OCI-LY1 (cell line): Measurements from ENCODE around the gene MRRF.

Source experiments
- H2AFZ ChIP-seq: fragments of 200-600 bp; sonication (generic), shearing (Covaris generic); 2 replicates; pipeline ENCODE4 v1.6.0; 2014; ENCODE audit warnings: antibody characterized with exemption, mild to moderate bottlenecking, low read length
- H3F3A ChIP-seq: fragments of 200-600 bp; sonication (generic), shearing (Covaris generic); 2 replicates; pipeline ENCODE4 v1.6.0; 2014; ENCODE audit warnings: mild to moderate bottlenecking, antibody characterized with exemption, low read length, moderate library complexity; ENCODE audit not compliant: insufficient read depth
- H3K27ac ChIP-seq: fragments of 200-600 bp; sonication (generic); 2 replicates; pipeline ENCODE4 v1.5.1; 2014; ENCODE audit warnings: low read length, mixed run types, mild to moderate bottlenecking, low read depth; ENCODE audit not compliant: poor library complexity, severe bottlenecking
- H3K27me3 ChIP-seq: fragments of 200-600 bp; sonication (generic); 2 replicates; pipeline ENCODE4 v1.6.0; 2014; ENCODE audit warnings: antibody characterized with exemption, mild to moderate bottlenecking, low read length, moderate library complexity; ENCODE audit not compliant: insufficient read depth
- H3K36me3 ChIP-seq: fragments of 200-600 bp; sonication (generic); 2 replicates; pipeline ENCODE4 v1.6.1; 2014; ENCODE audit warnings: mild to moderate bottlenecking, antibody characterized with exemption, low read length, moderate library complexity, mixed read lengths; ENCODE audit not compliant: insufficient read depth
- H3K4me1 ChIP-seq: fragments of 200-600 bp; sonication (generic); 2 replicates; pipeline ENCODE4 v1.5.1; 2014; ENCODE audit warnings: mild to moderate bottlenecking, low read length, moderate library complexity; ENCODE audit not compliant: insufficient read depth, severe bottlenecking
- H3K4me2 ChIP-seq: fragments of 200-600 bp; sonication (generic), shearing (Covaris generic); 2 replicates; pipeline ENCODE4 v1.6.1; 2014; ENCODE audit warnings: low read length
- H3K4me3 ChIP-seq: fragments of 200-600 bp; sonication (generic); 2 replicates; pipeline ENCODE4 v1.5.1; 2014; ENCODE audit warnings: low read length, low read depth, mild to moderate bottlenecking, mixed read lengths; ENCODE audit not compliant: poor library complexity, severe bottlenecking
- H3K79me2 ChIP-seq: fragments of 200-600 bp; shearing (Covaris generic); 2 replicates; pipeline ENCODE4 v1.6.1; 2016; ENCODE audit warnings: mixed run types, low read length, mixed read lengths; ENCODE audit not compliant: insufficient read depth
- H3K9ac ChIP-seq: fragments of 200-600 bp; sonication (generic), shearing (Covaris generic); 2 replicates; pipeline ENCODE4 v1.6.1; 2014; ENCODE audit warnings: mild to moderate bottlenecking, low read length, mixed read lengths
- H3K9me2 ChIP-seq: fragments of 200-600 bp; sonication (generic), shearing (Covaris generic); 2 replicates; pipeline ENCODE4 v1.6.1; 2014; ENCODE audit warnings: low read depth, mild to moderate bottlenecking, low read length, mixed read lengths
- H3K9me3 ChIP-seq: fragments of 200-600 bp; shearing (Covaris generic); 2 replicates; pipeline ENCODE4 v1.6.1; 2014; ENCODE audit warnings: low read length, mixed read lengths
- H4K20me1 ChIP-seq: fragments of 200-600 bp; sonication (generic), shearing (Covaris generic); 2 replicates; pipeline ENCODE4 v1.6.0; 2016; ENCODE audit warnings: mild to moderate bottlenecking, low read length; ENCODE audit not compliant: insufficient read depth
- EZH2 ChIP-seq: fragments of 200-600 bp; sonication (generic), shearing (Covaris generic); IDR thresholded peaks from 2 replicates; pipeline ENCODE4 v1.8.0; 2017; ENCODE audit warnings: borderline replicate concordance, mixed run types, mild to moderate bottlenecking, antibody characterized with exemption, low read length, moderate library complexity, mixed read lengths
- TF ChIP-seq, protein P1 (sequence below): fragments of 200-600 bp; sonication (generic), shearing (Covaris generic); IDR thresholded peaks from 2 replicates; pipeline ENCODE4 v1.5.1; 2017; ENCODE audit warnings: mild to moderate bottlenecking, antibody characterized with exemption, low read length, moderate library complexity, mixed read lengths

MRRF gene

DNA sequence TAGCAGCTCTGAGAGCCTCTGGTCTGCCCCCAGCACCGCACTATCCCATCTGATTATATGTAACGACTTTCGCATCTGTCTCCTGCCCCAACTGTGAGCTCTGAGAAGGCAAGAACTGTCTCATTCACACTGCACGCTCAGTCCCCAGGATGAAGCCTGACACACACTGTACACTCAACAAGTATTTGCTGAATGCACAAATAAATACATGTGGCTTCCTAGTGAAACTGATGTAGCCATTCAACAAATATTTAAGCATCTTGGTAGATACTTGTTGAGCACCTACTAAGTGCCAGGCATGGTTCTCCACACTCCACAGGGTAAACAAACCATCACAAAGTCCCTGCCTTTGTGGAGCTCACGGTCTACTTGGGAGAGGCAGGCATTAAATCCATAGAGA, 71.5 kb downstream of the MRRF start:
- no peak for TF ChIP-seq EZH2
- TF ChIP-seq, protein P1, sequence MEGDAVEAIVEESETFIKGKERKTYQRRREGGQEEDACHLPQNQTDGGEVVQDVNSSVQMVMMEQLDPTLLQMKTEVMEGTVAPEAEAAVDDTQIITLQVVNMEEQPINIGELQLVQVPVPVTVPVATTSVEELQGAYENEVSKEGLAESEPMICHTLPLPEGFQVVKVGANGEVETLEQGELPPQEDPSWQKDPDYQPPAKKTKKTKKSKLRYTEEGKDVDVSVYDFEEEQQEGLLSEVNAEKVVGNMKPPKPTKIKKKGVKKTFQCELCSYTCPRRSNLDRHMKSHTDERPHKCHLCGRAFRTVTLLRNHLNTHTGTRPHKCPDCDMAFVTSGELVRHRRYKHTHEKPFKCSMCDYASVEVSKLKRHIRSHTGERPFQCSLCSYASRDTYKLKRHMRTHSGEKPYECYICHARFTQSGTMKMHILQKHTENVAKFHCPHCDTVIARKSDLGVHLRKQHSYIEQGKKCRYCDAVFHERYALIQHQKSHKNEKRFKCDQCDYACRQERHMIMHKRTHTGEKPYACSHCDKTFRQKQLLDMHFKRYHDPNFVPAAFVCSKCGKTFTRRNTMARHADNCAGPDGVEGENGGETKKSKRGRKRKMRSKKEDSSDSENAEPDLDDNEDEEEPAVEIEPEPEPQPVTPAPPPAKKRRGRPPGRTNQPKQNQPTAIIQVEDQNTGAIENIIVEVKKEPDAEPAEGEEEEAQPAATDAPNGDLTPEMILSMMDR = no peak
- H3K4me1 ChIP-seq = peaks cover 11% of the 10 kb centered on the region
- H3F3A ChIP-seq = no peaks in the 10 kb centered on the region
- no peaks in the 10 kb centered on the region for H3K27me3 ChIP-seq
- no peaks in the 10 kb centered on the region for H3K79me2 ChIP-seq
- no peaks in the 10 kb centered on the region for H3K9me2 ChIP-seq
- H4K20me1 ChIP-seq = no peaks in the 10 kb centered on the region
- H3K27ac ChIP-seq = no peak overlapping the region
- no peak overlapping the region for H3K4me2 ChIP-seq
- H3K36me3 ChIP-seq = no peaks in the 10 kb centered on the region
- no peak overlapping the region for H3K9ac ChIP-seq
- H2AFZ ChIP-seq = no peak overlapping the region
- H3K4me3 ChIP-seq = no peak overlapping the region
- no peaks in the 10 kb centered on the region for H3K9me3 ChIP-seq

GRCh38 chr9:122336866-122337555, 72.3 kb downstream of the MRRF start:
- no peak for TF ChIP-seq EZH2
- TF ChIP-seq, protein P1 = no peak

GRCh38 chr9:122337556-122337929, 72.9 kb downstream of the MRRF start:
- no peaks in the 10 kb centered on the region for H4K20me1 ChIP-seq
- no peaks in the 10 kb centered on the region for H3K36me3 ChIP-seq
- TF ChIP-seq EZH2 = no peak
- TF ChIP-seq, protein P1 = no peak
- no peaks in the 10 kb centered on the region for H3K79me2 ChIP-seq
- no peaks in the 10 kb centered on the region for H3F3A ChIP-seq
- no peaks in the 10 kb centered on the region for H3K27me3 ChIP-seq
- H3K9me3 ChIP-seq = no peaks in the 10 kb centered on the region
- H2AFZ ChIP-seq = no peak overlapping the region
- H3K4me1 ChIP-seq = peaks cover 11% of the 10 kb centered on the region
- H3K27ac ChIP-seq = no peak overlapping the region
- H3K4me2 ChIP-seq = no peak overlapping the region; the same call in 1 of the 2 replicates
- H3K9ac ChIP-seq = no peak overlapping the region
- H3K9me2 ChIP-seq = no peaks in the 10 kb centered on the region
- H3K4me3 ChIP-seq = peak overlapping the region; percentile 51

More at GRCh38 chr9:122336866-122337555, 72.3 kb downstream of the MRRF start:
- Histone ChIP-seq H3K4me3 (peak overlapping the region; percentile 51), H3K27ac (no peak overlapping the region), H3K9me3 (no peaks in the 10 kb centered on the region), H3K27me3 (no peaks in the 10 kb centered on the region), H3K36me3 (no peaks in the 10 kb centered on the region), H3K9ac (no peak overlapping the region; the same call in 1 of the 2 replicates), H2AFZ (no peak overlapping the region), H4K20me1 (no peaks in the 10 kb centered on the region), H3K4me2 (peak overlapping the region; percentile 66), H3K79me2 (no peaks in the 10 kb centered on the region), H3K4me1 (peaks cover 11% of the 10 kb centered on the region), H3F3A (no peaks in the 10 kb centered on the region), H3K9me2 (no peaks in the 10 kb centered on the region)
